ENCODE results near the gene DPP6.

Gene DPP6

DNA sequence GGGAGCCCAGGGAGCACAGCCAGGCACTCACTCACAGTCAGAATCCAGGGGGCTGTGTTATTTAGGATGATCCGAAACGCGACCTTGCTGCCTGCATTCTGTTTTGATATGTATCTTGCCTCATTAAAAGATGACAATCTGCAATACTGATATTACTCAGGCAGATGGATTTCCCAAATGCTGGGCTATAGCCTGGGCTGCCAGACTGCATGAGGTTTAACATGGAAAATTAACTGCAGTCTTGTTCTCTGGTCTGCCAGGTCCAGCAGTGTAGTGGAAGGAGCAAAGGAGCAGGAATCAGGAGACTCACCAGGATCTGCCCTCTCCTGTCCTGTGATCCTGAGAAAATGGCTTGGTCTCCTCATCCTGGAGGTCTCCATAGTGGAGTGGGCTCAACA is 692.7 kb downstream of the DPP6 start:
- no peaks in the 10 kb centered on the region for H3K27me3 ChIP-seq
- peak; percentile 53 for DNase-seq
- no peaks in the 10 kb centered on the region for H3K9me3 ChIP-seq
- no peaks in the 10 kb centered on the region for H3K36me3 ChIP-seq
- H3K4me3 ChIP-seq (ENCODE audit: low read depth, low read length) = peak overlapping the region; percentile 49; the same call in 1 of the 2 replicates
- H3K4me1 ChIP-seq = peaks cover 42% of the 10 kb centered on the region
- TF ChIP-seq, protein P1, sequence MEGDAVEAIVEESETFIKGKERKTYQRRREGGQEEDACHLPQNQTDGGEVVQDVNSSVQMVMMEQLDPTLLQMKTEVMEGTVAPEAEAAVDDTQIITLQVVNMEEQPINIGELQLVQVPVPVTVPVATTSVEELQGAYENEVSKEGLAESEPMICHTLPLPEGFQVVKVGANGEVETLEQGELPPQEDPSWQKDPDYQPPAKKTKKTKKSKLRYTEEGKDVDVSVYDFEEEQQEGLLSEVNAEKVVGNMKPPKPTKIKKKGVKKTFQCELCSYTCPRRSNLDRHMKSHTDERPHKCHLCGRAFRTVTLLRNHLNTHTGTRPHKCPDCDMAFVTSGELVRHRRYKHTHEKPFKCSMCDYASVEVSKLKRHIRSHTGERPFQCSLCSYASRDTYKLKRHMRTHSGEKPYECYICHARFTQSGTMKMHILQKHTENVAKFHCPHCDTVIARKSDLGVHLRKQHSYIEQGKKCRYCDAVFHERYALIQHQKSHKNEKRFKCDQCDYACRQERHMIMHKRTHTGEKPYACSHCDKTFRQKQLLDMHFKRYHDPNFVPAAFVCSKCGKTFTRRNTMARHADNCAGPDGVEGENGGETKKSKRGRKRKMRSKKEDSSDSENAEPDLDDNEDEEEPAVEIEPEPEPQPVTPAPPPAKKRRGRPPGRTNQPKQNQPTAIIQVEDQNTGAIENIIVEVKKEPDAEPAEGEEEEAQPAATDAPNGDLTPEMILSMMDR (IDR thresholded peaks at IDR 0.05; ENCODE audit: low read depth, low read length) = no peak

DNA sequence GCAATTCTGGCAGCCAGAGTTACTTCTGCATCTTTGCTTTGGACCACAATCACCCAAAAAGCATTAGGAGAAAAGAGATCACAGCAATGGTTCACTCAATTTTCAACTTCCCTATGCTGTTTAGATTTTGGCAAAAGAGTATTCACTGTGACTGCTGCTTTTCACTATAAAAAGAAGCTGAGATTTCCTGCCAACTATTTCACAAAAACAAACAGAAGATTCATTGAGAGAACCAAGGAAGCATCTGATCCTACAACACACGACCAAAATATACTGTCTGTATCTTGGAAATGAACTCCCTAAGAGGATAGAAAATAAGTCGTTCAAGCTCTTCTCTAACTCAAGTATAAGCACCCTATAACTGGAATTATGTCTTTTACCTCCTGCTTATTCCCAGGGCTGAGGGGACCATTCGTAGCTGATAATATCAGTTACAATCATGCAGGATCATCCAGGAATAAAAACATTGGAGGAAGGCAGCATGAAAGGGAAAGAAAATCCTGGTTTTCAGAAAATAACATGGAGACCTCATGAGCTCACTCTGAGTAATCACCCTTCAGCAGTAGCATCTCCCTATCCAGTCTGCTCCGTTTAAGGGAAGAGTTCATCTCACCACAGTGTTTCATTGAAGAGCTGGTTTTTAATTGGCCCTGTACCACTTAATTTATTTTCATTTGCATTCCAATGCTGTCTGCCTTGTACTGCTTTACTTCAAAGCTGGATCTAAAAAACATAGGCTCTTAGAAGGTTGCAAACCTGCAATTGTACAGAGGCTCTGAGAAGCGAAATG is 694.6 kb downstream of the DPP6 start:
- no peak for DNase-seq
- TF ChIP-seq, protein P1 (IDR thresholded peaks at IDR 0.05; ENCODE audit: low read depth, low read length) = no peak
- H3K36me3 ChIP-seq = no peaks in the 10 kb centered on the region
- H3K9me3 ChIP-seq = no peaks in the 10 kb centered on the region
- peaks cover 42% of the 10 kb centered on the region for H3K4me1 ChIP-seq
- H3K4me3 ChIP-seq (ENCODE audit: low read depth, low read length) = no peak overlapping the region
- H3K27me3 ChIP-seq = no peaks in the 10 kb centered on the region

DNA sequence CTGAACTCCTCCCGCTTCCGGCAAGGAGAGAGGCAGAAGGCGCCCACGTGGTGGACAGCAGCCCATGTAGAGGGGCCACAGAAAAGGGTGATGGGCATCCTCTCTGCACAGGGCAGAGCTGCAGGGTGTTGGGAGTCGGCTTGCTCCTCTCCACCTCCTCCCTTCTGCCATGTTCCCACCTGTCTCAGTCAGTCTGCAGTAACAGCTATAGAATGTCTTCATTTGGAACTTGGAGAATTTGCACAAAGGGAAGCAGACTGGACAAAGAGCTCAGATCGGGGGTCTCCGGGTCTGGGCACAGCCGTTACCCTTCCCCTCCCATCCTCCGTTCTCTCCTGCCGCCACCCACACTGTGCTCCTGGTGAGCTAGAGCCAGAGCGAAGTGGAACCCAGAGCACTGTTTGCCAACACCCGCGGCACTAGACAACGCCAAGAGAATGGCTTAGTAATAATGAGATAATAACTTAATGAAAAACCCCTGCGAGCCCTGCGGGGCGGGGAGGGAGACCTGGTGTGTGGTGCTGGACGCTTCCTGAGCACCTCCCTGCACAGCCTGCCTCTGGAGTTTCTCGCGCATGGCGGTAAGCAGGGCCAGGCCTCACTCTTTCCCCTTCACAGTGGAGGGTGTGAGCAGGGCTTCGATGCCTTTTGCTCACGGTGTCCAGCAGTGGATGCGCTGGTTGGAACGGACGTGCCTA is 696.0 kb downstream of the DPP6 start:
- TF ChIP-seq, protein P1 (IDR thresholded peaks at IDR 0.05; ENCODE audit: low read depth, low read length) = no peak
- Histone ChIP-seq H3K4me3 (ENCODE audit: low read depth, low read length) (peak overlapping the region; percentile 7), H3K4me1 (peaks cover 39% of the 10 kb centered on the region), H3K36me3 (no peaks in the 10 kb centered on the region), H3K27me3 (no peaks in the 10 kb centered on the region), H3K9me3 (no peaks in the 10 kb centered on the region)
- DNase-seq = peak; percentile 85

DNA sequence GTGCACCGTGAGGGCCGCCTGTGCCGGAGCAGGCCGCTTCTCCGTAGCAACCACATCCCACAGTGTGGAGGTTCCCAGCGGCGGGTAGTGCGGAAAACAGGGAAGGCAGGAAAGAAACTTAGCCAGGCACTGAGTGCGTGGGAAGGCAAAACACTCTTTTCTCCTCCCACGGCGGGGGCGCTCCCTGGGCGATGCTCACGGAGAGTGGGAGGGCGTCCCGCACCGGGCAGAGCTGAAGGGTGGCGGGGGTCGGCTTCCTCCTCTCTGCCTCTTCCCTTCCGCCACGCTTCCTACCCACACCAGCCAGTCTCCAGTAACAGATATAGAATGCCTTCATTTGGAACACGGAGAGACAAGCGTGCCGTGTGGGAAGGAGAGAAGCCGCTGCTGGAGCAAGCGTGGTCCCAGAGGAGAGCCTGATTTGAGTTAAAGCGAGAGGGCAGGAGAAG is 698.2 kb downstream of the DPP6 start:
- no peaks in the 10 kb centered on the region for H3K36me3 ChIP-seq
- TF ChIP-seq, protein P1 (IDR thresholded peaks at IDR 0.05; ENCODE audit: low read depth, low read length) = no peak
- no peaks in the 10 kb centered on the region for H3K27me3 ChIP-seq
- H3K4me1 ChIP-seq = peaks cover 21% of the 10 kb centered on the region
- H3K4me3 ChIP-seq (ENCODE audit: low read depth, low read length) = no peak overlapping the region
- DNase-seq = no peak
- no peaks in the 10 kb centered on the region for H3K9me3 ChIP-seq

DNA sequence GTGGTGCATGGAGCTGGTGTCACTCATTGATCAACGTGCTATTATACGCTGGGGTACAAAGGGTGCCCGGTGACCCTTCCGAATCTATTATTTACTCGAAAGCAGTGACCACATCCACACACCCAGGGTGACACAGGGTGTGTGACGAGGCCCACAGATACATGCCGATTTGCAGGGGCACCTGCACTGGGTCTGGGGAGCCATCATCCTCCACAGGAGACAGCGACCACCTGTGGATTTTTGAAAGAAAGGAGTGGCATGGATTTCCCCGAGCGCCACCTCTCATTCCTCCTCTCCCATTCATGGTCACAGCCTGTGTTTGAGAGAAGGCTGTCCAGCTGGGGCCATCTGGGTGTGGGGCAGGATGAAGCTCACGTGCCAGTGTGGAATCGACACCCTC is 701.0 kb downstream of the DPP6 start:
- no peaks in the 10 kb centered on the region for H3K9me3 ChIP-seq
- no peaks in the 10 kb centered on the region for H3K36me3 ChIP-seq
- DNase-seq = no peak
- no peak overlapping the region for H3K4me3 ChIP-seq (ENCODE audit: low read depth, low read length)
- no peaks in the 10 kb centered on the region for H3K27me3 ChIP-seq
- TF ChIP-seq, protein P1 (IDR thresholded peaks at IDR 0.05; ENCODE audit: low read depth, low read length) = no peak
- H3K4me1 ChIP-seq = peaks cover 4% of the 10 kb centered on the region

DNA sequence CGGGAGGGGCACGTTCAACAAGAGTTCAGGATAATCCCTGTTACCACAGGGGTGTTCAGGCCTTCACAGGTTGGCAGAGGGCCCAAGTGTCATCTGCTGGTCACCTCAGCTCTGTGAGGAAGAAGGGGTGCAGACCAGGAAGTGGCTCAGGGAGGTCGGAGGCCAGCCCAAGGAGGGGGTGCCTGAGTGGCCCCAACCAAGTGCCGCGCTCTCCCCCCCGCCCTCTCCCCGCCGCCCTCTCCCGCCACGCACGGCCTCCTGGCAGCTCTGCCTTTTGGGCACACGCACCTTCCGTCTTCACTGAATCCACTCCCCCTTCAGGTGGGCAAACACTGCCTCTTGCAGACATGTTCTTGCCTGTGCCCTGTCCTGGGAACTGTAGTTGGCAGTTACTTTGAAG is 705.6 kb downstream of the DPP6 start:
- Histone ChIP-seq H3K9me3 (no peaks in the 10 kb centered on the region), H3K4me1 (no peaks in the 10 kb centered on the region), H3K4me3 (ENCODE audit: low read depth, low read length) (no peak overlapping the region), H3K36me3 (no peaks in the 10 kb centered on the region; the same call in 1 of the 2 replicates), H3K27me3 (no peaks in the 10 kb centered on the region)
- TF ChIP-seq, protein P1 (IDR thresholded peaks at IDR 0.05; ENCODE audit: low read depth, low read length) = no peak
- DNase-seq = no peak

All from BE2C (cell line).